HG03457 (cell line): Measurements from ENCODE around the gene CRACDL.
"Not testable (repeated sequence)": the region's sequence is repeated elsewhere in the genome, so short reads cannot be mapped to it uniquely, and the experiment has no call there.

Experiments
- ATAC-seq: cut with Tn5 transposase; IDR thresholded peaks from one replicate; pipeline ENCODE4 v1.9.1; 2021; ENCODE audit warnings: moderate number of reproducible peaks; ENCODE audit not compliant: unreplicated experiment

Gene CRACDL

GRCh38 chr2:98907966-98908905, 27.8 kb downstream of the CRACDL start:
- ATAC-seq: no peak

DNA sequence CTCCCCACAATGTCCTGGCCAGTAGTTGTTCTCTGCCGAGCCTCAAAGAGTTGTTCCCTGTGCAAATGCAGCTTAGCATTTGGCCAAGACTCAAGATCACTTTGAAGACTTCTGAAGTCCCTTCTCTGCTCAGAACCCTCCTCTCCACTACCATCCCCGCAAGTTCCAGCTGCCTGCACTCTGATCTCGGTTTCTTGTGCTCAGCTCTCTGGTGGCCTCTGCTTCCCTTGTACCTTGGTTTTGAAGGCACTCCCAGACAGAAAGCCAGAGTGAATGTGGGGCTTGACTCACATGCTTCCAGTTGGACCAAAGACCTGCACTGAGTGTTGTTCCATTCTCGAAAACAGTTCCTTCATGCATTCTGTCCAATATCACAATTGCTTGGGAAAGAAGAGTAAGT, 28.6 kb downstream of the CRACDL start:
- ATAC-seq: no peak

- ATAC-seq: no peak
Observed at GRCh38 chr2:98903767-98904485, 32.1 kb downstream of the CRACDL start.

DNA sequence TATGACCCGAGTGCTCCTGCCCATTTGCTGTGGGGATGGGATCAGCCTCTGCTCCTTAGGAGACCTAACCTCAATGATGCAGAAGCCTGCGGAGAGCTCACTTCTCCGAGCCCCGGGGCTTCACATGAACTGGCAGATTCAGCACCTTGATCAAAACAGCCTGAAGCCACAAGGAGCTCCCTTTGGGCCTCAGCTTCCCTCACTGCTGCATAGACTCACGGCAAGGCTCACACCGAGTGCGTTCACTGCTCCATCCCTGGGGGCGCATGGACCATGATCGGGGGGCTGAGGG, 33.0 kb downstream of the CRACDL start:
- ATAC-seq: no peak

DNA sequence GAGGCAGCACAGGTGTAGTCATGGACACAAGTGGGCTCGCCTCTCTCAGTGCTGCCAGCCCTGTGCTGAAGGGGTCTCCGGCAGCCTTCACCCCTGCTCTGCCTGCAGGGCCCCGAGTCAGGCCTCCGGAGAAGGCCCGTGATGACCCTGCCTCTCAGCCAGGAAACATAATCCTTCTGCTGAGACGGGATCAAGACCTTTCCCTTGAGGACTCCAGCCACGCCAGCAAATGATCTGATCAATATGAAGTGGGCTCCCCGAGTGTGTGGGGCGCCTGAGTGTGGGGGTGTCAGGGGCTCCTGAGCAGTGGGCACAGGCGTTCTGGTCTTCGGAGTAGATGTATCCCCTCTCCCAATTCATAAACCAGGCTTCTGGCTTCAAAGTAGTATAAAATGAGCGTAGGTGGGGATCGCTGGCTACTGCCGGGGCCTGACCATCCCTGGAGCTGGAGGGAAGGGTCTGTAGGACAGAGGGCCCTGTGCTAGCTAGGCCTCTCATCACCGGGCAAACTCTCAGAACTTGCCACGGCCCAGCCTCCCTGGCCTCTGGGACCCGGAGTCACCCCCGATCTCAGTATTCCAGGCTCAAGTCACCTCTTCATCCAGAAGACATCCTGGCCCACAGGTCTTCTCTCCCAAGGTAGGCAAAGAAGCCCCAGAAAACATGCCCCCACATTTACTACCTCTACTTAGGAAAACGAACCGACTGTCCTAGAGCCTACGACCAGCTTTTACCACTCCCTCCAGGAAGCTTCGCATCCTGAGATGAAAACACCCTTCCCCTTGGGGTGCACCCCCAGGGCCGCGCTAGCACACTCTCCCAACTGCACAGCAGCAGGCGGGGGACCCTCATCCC, 33.6 kb downstream of the CRACDL start:
- no peak for ATAC-seq

DNA sequence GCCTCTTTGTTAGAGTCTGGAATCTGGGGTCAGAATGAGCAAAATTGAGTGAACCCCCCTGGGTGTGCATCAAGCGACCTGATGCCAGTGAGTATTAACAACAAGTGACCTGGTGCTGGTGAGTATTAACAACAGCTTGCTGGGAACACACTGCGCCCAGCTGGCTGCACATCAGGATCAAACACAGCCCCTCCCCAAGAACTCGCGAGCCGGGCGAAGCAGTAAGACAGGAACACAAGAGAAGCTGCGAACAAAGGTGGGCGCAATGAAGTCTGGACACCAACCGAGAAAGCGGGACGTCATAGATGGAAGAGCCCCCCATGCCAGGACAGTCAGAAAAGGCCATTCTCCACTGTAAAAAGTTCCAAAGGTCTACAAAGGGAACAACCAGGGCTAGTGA, 34.3 kb downstream of the CRACDL start:
- no peak for ATAC-seq

DNA sequence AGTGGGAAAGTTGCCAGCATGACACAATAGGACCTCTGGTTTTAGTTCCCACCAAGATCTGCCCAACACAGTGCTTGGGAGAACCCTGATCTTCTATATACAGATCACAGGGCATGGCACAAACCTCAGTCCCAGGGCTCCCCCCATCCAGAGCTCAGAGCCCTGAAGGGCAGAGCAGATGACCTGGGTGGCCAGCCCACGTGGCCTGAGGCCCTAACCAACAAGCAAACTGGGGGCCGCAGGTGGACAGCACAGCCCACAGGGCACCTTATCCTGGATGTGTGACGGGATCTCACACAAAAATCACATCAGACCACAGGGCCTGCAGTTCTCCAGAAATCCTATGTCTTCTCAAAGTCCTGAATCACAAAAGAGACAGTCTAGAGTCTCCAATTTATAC, 34.7 kb downstream of the CRACDL start:
- ATAC-seq: no peak

- no peak for ATAC-seq
Observed at GRCh38 chr2:98900721-98901120, 35.3 kb downstream of the CRACDL start.

DNA sequence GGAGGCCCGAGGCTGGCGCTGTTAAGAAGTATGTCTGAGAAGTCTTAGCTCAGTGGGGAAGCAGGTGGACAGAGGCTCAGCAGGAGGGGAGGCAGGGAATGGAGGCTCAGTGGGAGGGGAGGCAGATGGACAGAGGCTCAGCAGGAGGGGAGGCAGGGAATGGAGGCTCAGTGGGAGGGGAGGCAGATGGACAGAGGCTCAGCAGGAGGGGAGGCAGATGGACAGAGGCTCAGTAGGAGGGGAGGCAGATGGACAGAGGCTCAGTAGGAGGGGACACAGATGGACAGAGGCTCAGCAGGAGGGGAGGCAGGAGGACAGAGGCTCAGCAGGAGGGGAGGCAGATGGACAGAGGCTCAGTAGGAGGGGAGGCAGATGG, 36.3 kb downstream of the CRACDL start:
- ATAC-seq: not testable (repeated sequence)

DNA sequence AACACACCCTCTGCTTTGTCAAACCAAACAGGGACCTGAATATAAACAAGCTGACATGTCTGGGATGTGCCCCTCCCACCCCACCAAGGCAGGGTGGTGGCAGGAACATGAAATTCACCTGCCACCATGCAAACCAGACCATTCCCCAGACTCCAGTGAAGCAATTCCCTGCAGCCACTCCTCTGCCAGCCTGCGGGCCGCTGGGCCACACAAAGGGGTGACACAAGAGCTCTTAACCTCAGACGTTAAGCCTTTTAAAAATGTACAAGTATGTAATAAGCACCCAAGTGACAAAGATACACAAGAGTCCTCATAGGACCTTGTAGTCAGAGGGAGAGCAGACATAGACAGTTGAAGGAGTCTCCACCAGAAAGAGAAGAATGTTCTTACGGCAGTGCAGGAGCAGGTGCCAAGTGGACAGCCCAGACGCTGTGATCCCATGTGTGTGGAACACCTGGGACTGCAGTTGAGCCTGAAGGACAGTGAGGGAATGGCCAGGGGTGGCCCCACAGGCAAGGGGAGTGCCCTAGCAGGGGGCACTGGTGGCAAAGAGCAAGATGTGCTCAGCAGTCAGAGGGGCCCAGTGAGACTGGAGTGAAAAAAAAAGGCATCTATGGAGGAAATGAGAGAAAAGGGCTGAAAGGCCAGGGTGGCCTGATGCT, 36.9 kb downstream of the CRACDL start:
- ATAC-seq: no peak

GRCh38 chr2:98898423-98898841, 37.6 kb downstream of the CRACDL start:
- ATAC-seq: no peak

DNA sequence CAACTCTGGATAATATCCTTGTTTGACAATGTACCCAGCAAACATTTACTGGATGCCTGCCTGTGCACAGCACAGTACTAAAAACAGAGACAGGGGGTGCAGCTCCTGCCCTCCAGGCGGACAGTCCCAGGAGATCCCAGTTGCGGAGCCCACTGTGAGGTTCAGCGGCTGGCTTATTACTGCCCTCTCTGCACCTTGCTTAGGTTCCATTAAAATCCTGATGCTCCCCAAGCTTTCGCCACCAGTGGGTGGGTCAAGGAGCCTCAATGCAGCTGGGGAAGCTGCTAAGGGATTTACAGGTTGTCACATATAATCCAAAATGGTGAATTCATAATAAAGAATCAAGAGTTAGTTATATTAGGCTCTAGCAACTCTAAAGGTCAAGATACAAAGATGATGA, 38.3 kb downstream of the CRACDL start:
- no peak for ATAC-seq

GRCh38 chr2:98896944-98897343, 39.1 kb downstream of the CRACDL start:
- ATAC-seq: no peak

- no peak for ATAC-seq
Observed at GRCh38 chr2:98896416-98896815, 39.6 kb downstream of the CRACDL start.

DNA sequence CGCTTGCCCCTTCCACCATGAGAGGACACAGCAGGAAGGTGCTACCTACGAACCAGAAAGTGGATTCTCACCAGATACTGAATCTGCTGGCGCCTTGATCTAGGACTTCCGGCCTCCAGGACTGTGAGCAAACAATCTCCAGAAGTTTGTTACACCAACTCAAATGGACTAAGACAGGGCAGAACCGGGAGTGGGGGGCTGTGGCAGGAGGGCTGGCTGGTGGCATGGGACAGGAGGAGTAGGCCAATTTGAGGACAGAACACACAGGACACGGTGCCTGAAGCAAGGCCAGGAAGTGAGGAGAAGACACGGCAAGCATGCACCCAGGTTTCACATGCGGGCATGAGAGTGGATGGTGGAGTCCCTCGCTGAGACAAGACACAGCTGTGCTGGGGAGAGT, 40.1 kb downstream of the CRACDL start:
- no peak for ATAC-seq

- ATAC-seq: no peak
Observed at GRCh38 chr2:98895221-98895620, 40.8 kb downstream of the CRACDL start.

DNA sequence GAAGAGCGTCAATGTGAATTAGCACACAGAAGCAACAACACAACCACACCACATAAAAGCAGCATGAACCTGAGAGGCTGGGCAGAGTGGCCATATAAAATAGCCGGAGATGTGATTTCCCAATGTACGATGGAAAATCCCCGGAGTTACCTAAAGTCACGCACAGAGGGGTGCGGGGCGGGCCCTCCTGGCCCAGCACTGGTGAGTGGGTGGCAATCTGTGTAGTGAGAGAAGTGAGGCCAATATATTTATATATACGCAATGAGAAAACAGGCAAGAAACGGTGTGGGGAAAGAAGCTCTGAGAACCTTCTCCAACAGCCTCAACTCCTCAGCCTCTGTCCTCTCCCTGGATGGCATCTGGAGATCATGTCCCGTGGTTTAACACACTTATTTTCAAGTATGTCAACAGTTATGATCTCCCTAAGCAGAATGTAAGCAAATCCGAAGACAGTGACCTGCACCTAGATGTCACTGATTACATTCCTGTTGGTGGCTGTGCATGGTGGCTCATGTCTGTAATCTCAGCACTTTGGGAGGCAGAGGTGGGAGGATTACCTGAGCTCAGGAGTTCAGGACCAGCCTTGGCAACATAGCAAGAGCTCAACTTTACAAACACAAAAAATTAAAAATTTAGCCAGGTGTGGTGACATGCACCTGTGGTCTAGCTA, 41.6 kb downstream of the CRACDL start:
- ATAC-seq: no peak

DNA sequence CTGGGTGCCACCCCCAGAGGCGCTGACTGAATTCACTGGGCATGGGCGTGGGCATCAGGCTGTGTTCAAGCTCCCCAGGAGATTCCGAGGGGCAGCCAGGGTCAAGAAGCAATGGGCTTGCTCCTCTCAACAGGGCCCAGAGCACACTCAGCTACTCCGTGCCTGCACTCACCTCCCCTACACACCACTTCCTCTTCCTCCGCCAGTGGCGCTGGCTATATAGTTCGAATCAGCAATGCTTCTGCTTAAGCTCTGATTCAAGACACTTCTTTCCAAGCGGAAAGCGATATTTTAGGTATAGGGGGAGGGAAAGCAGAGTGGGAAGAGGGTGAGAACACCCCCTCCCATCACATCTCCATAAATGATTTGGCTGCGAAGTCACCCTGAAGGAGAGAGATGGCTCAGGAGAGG, 42.1 kb downstream of the CRACDL start:
- ATAC-seq: no peak

DNA sequence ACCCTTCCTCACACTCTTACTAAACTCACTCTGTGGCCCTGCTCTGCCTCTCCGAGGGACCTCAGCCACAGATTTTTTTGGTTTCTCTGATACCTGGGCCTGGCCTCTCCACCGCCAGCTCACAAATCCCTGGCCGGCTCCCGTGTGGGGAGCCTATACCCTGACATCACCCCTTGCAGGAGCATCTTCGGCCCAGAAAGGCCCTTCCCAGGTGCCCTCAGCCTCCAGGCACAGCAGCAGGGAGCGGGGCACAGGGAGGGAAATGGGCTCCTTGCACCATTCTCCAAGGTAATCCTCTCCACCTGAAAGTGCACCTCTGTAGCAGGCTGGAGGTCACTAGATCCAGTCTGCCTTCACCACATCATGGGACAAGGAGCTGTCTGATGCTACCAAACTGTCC, 43.2 kb downstream of the CRACDL start:
- ATAC-seq: no peak

- ATAC-seq: no peak
Observed at GRCh38 chr2:98891591-98891990, 44.4 kb downstream of the CRACDL start.
